ENCODE results near the gene PEX14. TPM values are rescaled to one million over a fixed set of nuclear protein-coding genes. Genes with fewer than 3 reads are reported as not detected.

Gene PEX14
- total and polyA plus RNA-seq, 2 donors: 8.8 to 16.1 TPM

DNA sequence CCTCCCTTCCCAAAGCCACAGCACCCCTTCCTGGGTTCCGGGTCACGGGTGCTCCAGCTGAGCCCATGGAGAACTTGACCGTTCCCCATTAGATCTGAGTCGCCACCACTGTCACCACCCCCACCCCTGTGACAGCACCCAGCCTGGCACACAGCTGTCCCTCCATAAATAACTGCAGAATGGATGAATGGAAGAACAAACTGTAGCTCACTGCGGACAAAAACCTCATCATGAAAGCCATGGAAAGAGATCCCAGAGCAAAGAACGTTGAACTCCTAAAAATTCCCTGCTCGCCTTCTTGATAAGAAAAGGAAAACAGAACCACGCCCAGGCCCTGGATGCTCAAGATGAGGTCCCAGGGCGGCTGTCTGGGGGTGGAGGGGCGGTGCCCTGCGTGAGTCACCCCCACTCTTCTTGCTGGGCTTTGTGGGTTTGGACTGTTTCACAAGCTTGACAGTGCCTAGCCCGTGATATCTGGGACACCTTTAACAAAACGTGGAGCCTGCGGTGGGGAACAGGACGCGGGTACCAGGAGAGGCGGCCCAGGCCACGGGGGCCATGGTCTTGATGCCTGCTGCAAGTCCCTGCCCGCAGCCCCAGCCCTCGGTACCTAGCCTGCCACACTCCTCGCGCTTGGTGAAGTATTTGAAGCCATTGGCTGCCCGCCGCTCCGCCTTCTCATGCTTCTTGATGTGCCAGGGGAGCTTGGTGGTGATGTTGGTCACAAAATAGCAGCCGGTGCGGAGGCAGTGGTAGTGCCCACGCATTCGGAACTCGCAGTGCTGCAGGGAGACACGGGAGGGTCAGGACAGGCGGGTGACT, 169.8 kb downstream of the PEX14 start:
- no peaks in the 10 kb centered on the region for H3K4me1 ChIP-seq (ENCODE audit: control insufficient read depth in 2 of 2, insufficient read depth in 2 of 2, low read length in 2 of 2)
- 97% methylated on average over 32 of the region's 32 CpGs for WGBS

DNA sequence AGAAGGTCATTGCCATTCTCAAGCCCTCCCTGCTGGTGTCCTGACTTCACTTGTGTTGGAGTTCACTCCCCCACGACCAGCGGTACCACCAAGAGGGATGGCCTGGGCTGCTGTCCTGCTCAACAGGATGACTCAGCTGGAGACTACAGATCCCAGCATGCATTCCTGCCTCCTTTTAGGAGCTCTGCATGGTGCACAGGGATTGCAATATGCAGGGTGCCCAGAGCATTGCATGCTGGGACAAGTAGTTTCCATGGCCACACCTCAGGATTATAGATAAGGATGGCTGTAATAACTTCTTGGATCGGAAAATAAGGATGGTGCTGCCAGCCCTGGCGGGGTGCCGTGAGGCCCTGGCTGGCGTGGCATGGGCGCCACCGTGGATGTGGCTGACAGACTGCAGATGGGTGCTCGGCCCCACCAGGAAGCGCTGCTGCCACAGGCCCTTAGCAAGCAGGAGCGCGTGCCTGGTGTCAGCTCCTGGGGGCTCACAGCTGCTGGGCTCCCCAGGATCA, 171.7 kb downstream of the PEX14 start:
- Histone ChIP-seq H3K4me1 (ENCODE audit: control insufficient read depth in 2 of 2, insufficient read depth in 2 of 2, low read length in 2 of 2) (no peaks in the 10 kb centered on the region), H3K27me3 (ENCODE audit: control insufficient read depth in 2 of 2, insufficient read depth in 1 of 2, low read length in 1 of 2) (peaks cover 0 to 27% of the 10 kb centered on the region in 2 donors), H3K36me3 (ENCODE audit: control insufficient read depth in 2 of 2, insufficient read depth in 2 of 2, low read length in 1 of 2) (peaks cover 0 to 21% of the 10 kb centered on the region in 2 donors), H3K4me3 (ENCODE audit: low read length in 2 of 2) (no peak overlapping the region), H3K9me3 (ENCODE audit: control insufficient read depth in 2 of 2, insufficient read depth in 1 of 2, low read length in 1 of 2) (no peaks in the 10 kb centered on the region), H3K27ac (ENCODE audit: low read depth in 1 of 2, low read length in 1 of 2) (no peak overlapping the region)
- no peak for DNase-seq (ENCODE audit: low read depth in 6 of 9, low spot score in 9 of 9)
- WGBS: 97% methylated on average over 12 of the region's 12 CpGs

More for the DNA sequence above, 169.8 kb downstream of the PEX14 start:
- H3K27ac ChIP-seq (ENCODE audit: low read depth in 1 of 2, low read length in 1 of 2): no peak overlapping the region
- no peak overlapping the region for H3K4me3 ChIP-seq (ENCODE audit: low read length in 2 of 2)
- peaks cover 0 to 1% of the 10 kb centered on the region in 2 donors for H3K9me3 ChIP-seq (ENCODE audit: control insufficient read depth in 2 of 2, insufficient read depth in 1 of 2, low read length in 1 of 2)
- no peak for DNase-seq (ENCODE audit: low read depth in 6 of 9, low spot score in 9 of 9)
- peaks cover 2 to 35% of the 10 kb centered on the region in 2 donors for H3K27me3 ChIP-seq (ENCODE audit: control insufficient read depth in 2 of 2, insufficient read depth in 1 of 2, low read length in 1 of 2)
- peaks cover 0 to 32% of the 10 kb centered on the region in 2 donors for H3K36me3 ChIP-seq (ENCODE audit: control insufficient read depth in 2 of 2, insufficient read depth in 2 of 2, low read length in 1 of 2)

DNA sequence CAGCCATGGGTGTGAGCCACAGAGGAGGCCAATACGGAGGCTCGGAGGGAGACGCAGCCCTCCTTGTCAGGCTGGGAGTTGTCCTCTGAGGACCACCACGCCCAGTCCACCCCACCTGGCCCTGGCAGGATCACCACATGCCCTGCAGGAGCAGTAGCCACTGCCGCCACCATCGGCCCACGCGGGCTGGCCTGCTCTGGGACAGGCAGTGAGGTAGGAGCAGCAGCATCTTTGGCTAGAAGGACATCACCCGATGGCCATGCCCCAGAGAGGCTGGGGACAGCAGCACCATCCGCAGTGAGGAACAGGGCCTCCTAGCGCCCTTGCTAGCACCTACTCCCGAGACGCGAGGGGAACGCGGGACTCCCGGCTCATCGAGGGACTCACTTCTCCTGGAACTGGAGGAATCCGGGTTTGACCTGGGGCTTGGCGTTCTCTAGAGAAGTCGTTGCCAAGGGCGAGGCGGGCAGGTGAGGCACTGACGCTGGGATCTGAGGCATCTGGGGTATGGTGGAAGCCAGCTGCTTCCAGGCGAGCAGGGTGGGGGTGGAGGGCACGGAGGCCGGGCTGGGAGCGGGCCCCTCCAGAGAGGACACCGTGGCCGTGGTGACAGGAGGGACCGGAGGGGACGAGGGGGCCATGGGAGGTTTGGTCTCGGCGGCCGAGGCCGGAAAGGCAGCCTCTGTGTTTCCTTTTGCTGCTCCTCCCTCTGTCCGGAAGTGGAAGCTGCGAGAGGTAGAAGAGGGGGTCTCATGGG, 172.8 kb downstream of the PEX14 start:
- H3K27me3 ChIP-seq (ENCODE audit: control insufficient read depth in 2 of 2, insufficient read depth in 1 of 2, low read length in 1 of 2): peaks cover 0 to 25% of the 10 kb centered on the region in 2 donors
- H3K27ac ChIP-seq (ENCODE audit: low read depth in 1 of 2, low read length in 1 of 2): no peak overlapping the region
- DNase-seq (ENCODE audit: low read depth in 6 of 9, low spot score in 9 of 9): no peak
- no peaks in the 10 kb centered on the region for H3K4me1 ChIP-seq (ENCODE audit: control insufficient read depth in 2 of 2, insufficient read depth in 2 of 2, low read length in 2 of 2)
- peaks cover 0 to 18% of the 10 kb centered on the region in 2 donors for H3K36me3 ChIP-seq (ENCODE audit: control insufficient read depth in 2 of 2, insufficient read depth in 2 of 2, low read length in 1 of 2)
- no peak overlapping the region for H3K4me3 ChIP-seq (ENCODE audit: low read length in 2 of 2)
- H3K9me3 ChIP-seq (ENCODE audit: control insufficient read depth in 2 of 2, insufficient read depth in 1 of 2, low read length in 1 of 2): no peaks in the 10 kb centered on the region
- 98% methylated on average over 38 of the region's 38 CpGs for WGBS

DNA sequence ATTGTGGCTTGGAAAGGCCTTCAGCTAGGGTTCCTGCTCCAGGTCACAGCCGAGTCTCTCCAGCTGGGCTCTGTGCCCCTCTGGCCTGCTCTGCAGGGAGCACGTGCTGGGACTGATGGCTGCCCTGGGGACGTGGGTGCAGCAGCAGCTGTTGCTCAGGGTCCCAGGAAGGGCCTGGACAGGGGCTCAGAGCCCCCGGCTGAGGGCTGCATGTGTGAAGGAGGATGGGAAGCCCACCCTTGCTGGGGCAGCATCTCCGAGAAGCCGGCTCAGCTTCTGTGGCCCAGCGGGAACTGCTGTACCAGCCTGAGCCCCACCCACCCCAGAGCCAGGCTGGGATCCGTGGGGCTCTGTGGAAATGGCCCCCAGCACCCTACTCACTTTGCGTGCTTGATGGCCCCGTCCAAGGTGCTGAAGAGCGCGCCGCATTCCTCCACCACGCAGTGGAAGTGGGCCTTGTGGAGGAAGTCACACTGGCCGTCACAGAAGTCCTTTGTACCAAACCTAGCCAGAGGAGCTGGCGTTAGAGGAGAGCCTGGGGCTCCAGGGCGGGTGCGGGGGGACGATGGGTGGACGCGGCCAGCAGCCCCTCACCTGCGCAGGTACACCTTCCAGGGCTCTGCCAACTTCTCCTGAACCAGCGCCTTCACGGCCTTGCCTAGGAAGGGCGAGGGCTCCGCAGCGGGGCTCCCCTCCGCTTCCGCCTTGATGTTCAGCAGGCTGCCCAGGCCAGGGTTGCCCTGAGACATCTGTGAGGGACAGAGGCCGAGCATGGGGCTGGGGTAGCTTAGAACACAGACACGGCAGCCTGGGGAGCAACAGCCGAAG, 174.2 kb downstream of the PEX14 start:
- no peaks in the 10 kb centered on the region for H3K4me1 ChIP-seq (ENCODE audit: control insufficient read depth in 2 of 2, insufficient read depth in 2 of 2, low read length in 2 of 2)
- 94% methylated on average over 32 of the region's 32 CpGs for WGBS
- H3K9me3 ChIP-seq (ENCODE audit: control insufficient read depth in 2 of 2, insufficient read depth in 1 of 2, low read length in 1 of 2): no peaks in the 10 kb centered on the region
- no peak for DNase-seq (ENCODE audit: low read depth in 6 of 9, low spot score in 9 of 9)
- H3K27ac ChIP-seq (ENCODE audit: low read depth in 1 of 2, low read length in 1 of 2): no peak overlapping the region
- peaks cover 0 to 25% of the 10 kb centered on the region in 2 donors for H3K36me3 ChIP-seq (ENCODE audit: control insufficient read depth in 2 of 2, insufficient read depth in 2 of 2, low read length in 1 of 2)
- peaks cover 0 to 25% of the 10 kb centered on the region in 2 donors for H3K27me3 ChIP-seq (ENCODE audit: control insufficient read depth in 2 of 2, insufficient read depth in 1 of 2, low read length in 1 of 2)
- no peak overlapping the region for H3K4me3 ChIP-seq (ENCODE audit: low read length in 2 of 2)

DNA sequence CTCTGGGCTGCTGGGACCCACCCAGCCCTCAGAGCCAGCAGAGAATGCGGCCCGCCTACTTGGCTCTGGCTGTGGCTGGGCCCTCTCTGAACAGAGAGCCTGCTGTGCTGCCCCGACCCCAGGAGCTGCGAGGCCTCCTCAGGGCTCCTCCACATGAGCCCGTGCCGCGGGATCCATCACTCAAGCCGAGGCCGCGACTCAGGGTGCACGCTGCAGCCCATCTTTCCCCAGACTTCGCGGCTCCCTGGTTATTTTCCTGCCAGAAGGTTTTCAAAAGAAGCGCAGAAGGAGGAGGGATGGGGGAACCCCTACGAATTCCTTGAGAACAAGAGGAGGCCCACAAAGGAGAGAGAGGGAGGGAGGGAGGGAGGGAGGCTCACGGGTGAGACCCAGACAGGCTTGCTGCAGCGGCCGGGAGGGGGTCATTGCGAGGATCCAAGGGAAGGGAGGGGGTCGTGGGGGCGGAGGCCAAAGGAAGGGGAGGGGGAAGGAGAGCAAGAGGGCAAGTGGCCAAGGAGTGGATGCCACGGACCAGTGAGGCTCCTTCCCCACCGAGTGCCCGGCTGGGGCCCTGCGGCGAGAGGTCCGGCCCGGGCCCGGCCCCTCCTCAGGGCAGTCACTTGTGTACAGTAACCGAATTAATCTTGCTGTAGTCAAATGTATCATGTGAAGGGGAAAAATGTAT, 174.9 kb downstream of the PEX14 start:
- Histone ChIP-seq H3K4me3 (ENCODE audit: low read length in 2 of 2) (no peak overlapping the region), H3K27me3 (ENCODE audit: control insufficient read depth in 2 of 2, insufficient read depth in 1 of 2, low read length in 1 of 2) (peaks cover 0 to 25% of the 10 kb centered on the region in 2 donors), H3K36me3 (ENCODE audit: control insufficient read depth in 2 of 2, insufficient read depth in 2 of 2, low read length in 1 of 2) (peaks cover 0 to 27% of the 10 kb centered on the region in 2 donors), H3K27ac (ENCODE audit: low read depth in 1 of 2, low read length in 1 of 2) (no peak overlapping the region), H3K9me3 (ENCODE audit: control insufficient read depth in 2 of 2, insufficient read depth in 1 of 2, low read length in 1 of 2) (no peaks in the 10 kb centered on the region), H3K4me1 (ENCODE audit: control insufficient read depth in 2 of 2, insufficient read depth in 2 of 2, low read length in 2 of 2) (no peaks in the 10 kb centered on the region)
- WGBS: 87% methylated on average over 30 of the region's 30 CpGs
- DNase-seq (ENCODE audit: low read depth in 6 of 9, low spot score in 9 of 9): no peak

DNA sequence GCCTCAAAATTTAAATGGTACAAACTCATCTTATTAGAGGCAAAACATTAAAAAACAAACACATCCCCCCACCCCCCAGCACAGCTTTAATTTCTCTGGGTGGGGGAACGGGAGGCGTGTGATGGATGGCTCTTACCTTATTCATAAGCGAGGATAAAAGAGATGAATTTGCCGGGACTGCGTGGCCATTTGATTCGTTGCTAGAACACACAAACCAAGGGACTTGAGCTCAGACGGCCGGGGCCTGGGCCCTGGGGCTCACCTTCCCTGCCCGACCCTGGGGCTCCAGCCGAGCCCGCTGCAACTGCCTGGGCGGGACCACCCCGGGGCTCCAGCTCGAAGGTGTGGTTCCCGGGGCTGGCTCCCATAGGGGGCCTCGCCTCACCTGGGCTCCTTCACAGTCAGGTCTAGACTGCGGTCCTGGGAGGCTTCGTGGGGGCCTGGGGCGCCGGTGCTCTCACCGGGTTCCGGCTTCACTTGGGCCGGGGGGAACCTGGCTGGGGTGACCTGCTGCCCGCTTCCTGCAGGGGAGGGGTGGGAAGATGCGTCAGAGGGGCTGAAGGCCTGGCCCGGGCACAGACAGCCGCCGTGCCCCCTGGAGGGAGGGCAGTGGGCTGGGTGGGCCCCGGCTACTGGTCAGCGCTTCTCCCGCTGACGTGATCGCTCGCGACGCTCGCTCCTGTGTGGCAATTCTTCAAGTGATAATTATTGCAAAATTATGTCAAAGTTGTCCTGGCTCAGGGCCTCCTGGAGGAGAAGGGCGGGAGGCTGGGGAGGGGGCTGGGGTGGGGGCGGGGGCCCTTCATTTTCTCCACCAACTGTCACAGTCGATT, 176.0 kb downstream of the PEX14 start:
- H3K27me3 ChIP-seq (ENCODE audit: control insufficient read depth in 2 of 2, insufficient read depth in 1 of 2, low read length in 1 of 2): peaks cover 0 to 25% of the 10 kb centered on the region in 2 donors
- H3K4me3 ChIP-seq (ENCODE audit: low read length in 2 of 2): no peak overlapping the region
- WGBS: 87% methylated on average over 40 of the region's 40 CpGs
- no peaks in the 10 kb centered on the region for H3K4me1 ChIP-seq (ENCODE audit: control insufficient read depth in 2 of 2, insufficient read depth in 2 of 2, low read length in 2 of 2)
- no peaks in the 10 kb centered on the region for H3K9me3 ChIP-seq (ENCODE audit: control insufficient read depth in 2 of 2, insufficient read depth in 1 of 2, low read length in 1 of 2)
- H3K36me3 ChIP-seq (ENCODE audit: control insufficient read depth in 2 of 2, insufficient read depth in 2 of 2, low read length in 1 of 2): peaks cover 0 to 30% of the 10 kb centered on the region in 2 donors
- no peak overlapping the region for H3K27ac ChIP-seq (ENCODE audit: low read depth in 1 of 2, low read length in 1 of 2)
- DNase-seq (ENCODE audit: low read depth in 6 of 9, low spot score in 9 of 9): no peak

DNA sequence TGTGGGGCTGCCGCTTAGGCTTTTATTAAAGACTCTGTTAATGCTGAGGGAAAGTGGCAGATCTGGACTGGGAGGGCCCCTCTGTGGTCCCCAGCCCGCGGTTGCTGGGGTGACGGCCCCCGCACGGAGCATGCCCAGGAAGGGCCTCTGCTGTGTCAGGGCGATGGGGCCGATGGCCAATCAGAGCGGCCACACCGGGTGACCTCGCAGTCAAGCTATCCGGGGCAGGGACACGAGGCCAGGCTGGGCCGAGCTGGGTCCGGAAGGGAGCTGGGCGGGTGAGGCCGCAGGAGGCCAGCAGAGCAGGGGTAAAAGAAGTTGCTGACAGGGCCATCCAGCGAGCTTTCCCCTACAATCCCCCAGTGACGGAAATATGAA, 176.6 kb downstream of the PEX14 start:
- WGBS: 91% methylated on average over 19 of the region's 19 CpGs

DNA sequence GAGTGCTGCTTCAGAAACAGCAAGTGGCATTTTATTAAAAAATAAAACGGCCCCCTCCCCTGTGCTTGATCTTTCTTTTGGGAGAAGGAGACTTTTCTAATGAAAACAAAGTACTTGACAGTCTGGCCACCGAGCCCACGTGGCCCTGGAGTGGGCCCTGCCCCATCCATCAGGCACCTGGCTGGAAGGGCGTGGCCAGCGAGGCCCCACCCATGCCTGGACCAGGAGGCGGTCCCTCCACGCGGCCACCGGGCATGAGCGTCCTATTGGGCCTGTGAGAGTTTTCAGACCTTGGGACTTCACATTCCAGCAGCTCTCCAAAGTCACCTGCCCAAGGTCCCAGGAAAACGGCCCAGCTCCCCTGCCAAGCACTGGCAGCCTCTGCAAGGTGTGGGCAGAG, 177.0 kb downstream of the PEX14 start:
- Histone ChIP-seq H3K36me3 (ENCODE audit: control insufficient read depth in 2 of 2, insufficient read depth in 2 of 2, low read length in 1 of 2) (peaks cover 0 to 30% of the 10 kb centered on the region in 2 donors), H3K4me1 (ENCODE audit: control insufficient read depth in 2 of 2, insufficient read depth in 2 of 2, low read length in 2 of 2) (no peaks in the 10 kb centered on the region)
- no peak for DNase-seq (ENCODE audit: low read depth in 6 of 9, low spot score in 9 of 9)

More for the DNA sequence above, 176.6 kb downstream of the PEX14 start:
- Histone ChIP-seq H3K36me3 (ENCODE audit: control insufficient read depth in 2 of 2, insufficient read depth in 2 of 2, low read length in 1 of 2) (peaks cover 0 to 30% of the 10 kb centered on the region in 2 donors), H3K9me3 (ENCODE audit: control insufficient read depth in 2 of 2, insufficient read depth in 1 of 2, low read length in 1 of 2) (no peaks in the 10 kb centered on the region), H3K4me1 (ENCODE audit: control insufficient read depth in 2 of 2, insufficient read depth in 2 of 2, low read length in 2 of 2) (no peaks in the 10 kb centered on the region), H3K4me3 (ENCODE audit: low read length in 2 of 2) (no peak overlapping the region), H3K27ac (ENCODE audit: low read depth in 1 of 2, low read length in 1 of 2) (no peak overlapping the region), H3K27me3 (ENCODE audit: control insufficient read depth in 2 of 2, insufficient read depth in 1 of 2, low read length in 1 of 2) (peaks cover 0 to 25% of the 10 kb centered on the region in 2 donors)
- DNase-seq (ENCODE audit: low read depth in 6 of 9, low spot score in 9 of 9): no peak

More for the DNA sequence above, 177.0 kb downstream of the PEX14 start:
- 90% methylated on average over 11 of the region's 11 CpGs for WGBS
- H3K4me3 ChIP-seq (ENCODE audit: low read length in 2 of 2): no peak overlapping the region
- no peak overlapping the region for H3K27ac ChIP-seq (ENCODE audit: low read depth in 1 of 2, low read length in 1 of 2)
- no peaks in the 10 kb centered on the region for H3K9me3 ChIP-seq (ENCODE audit: control insufficient read depth in 2 of 2, insufficient read depth in 1 of 2, low read length in 1 of 2)
- peaks cover 0 to 25% of the 10 kb centered on the region in 2 donors for H3K27me3 ChIP-seq (ENCODE audit: control insufficient read depth in 2 of 2, insufficient read depth in 1 of 2, low read length in 1 of 2)
